H4 (cell line): ENCODE results near the gene HOXC5. TPM values are rescaled to one million over a fixed set of nuclear protein-coding genes. Genes with fewer than 3 reads are reported as not detected.
"Not testable (repeated sequence)": the region's sequence is repeated elsewhere in the genome, so short reads cannot be mapped to it uniquely, and the experiment has no call there.

ENCODE experiments used
- DNase-seq: peaks from one replicate; pipeline ENCODE4 v3.0.0-alpha.2; 2015; ENCODE audit warnings: low spot score
- total RNA-seq: library from RNA; depleted of rRNA; stranded (reverse); fragments of >200 nt; shearing (Covaris generic); gene quantifications from 2 replicates; pipeline ENCODE4 v1.2.3, GENCODE V29; 2014; rRNA removed

The HOXC5 gene
- total RNA-seq, 1 experiment from 2014 or later, result not detected

DNA sequence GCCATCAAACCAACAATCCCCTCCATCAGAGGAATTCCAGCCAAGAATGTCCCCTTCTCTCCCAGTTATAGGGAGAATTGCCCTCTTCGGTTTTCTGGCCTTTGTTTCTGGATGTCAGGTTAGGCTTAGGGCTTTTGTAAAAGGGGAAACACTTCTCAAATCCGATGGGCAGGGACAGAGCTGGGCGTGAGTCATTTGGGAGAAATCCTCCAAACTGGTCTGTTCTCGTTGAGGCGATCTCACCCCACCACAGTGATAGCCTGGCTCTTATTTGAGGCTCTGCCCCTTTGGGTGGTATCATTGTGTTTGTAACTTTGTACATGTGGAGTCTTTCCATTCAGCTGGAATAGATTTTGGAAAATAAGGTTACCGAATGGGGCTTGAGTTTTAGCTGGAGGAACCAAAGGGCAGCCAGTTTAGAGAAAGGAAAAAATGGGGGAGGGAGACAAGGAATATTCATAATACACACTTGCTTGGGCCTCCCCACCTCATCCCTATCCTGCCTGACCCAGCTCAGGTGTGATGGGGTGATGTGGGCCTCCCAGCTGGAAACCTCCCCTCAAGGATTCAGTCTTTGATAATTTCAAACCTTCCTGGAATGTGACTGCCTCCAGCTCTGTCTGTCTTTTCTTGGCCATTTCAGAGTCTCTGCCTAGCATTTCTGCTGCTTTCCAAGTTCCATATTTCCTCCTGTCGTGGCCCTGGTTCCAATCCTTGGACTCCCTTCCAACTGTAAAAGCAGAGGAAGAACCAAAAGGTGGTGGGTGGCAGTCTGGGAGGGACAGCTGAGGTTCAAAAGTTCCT is 28.3 kb downstream of the HOXC5 start:
- DNase-seq, result no peak

DNA sequence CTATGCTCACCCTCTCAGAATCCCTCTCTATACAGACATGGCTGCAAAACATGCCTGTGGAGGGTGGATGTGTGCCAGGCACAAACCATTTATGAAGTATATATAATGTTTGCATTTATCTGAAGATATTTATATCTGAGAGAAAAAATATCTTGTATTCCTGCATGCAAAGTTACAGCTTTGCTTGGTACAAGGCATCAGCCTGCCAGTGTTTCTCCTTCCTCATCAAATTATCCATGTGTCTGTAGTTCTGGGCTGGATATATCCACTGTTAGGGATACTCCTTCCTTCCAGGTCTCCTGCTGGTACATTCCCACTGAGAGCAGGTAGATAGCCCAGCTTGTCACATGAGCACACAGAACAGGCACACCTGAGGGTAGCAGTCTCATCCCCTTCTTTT is 32.8 kb downstream of the HOXC5 start:
- DNase-seq, result no peak

DNA sequence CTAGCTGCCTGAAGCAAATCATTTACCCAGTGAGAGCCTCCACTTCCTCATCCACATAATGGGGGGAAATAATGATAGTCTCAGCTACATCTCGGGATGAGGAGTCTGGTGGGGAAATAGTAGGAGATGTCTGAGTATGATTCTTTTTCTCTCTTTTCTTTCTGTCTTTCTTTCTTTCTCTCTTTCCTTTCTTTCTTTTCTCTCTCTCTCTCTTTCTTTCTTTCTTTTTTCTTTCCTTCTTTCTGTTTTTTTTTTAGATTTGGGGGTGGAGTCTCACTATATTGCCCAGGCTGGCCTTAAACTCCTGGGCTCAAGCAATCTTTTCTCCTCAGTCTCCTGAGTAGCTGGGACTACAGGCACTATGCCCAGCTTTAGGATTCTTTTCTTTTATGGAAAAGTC is 33.6 kb downstream of the HOXC5 start:
- no peak for DNase-seq

DNA sequence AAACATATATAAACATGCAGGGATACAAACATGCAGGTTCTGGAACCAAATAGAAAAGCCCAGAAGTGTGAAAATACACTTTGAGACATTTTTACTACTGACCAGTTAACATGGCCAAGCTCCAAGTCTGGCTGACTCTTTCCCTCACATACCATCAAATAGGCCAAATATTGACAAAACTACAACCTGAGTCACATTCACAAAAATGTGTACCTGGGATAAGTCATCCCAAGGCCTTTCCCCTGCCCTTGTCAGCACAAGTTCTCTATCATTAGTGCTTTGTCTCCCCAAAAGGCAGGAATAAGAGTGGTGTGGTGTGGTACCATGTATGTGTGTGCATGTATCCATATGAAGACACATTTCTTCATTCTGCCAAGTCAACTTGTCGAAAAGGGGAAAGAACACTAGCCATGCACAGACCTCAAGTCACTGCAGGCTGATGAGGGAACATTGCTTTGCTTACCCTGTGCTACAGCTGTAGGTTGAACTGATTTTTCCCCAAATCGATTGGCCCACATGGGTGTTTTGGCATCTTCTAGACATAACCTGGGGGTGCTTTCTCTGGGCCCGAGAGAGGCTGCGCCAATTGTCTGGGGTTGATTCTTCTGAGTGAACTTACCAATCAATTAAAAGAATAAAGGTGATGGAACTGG is 35.7 kb downstream of the HOXC5 start:
- no peak for DNase-seq

DNA sequence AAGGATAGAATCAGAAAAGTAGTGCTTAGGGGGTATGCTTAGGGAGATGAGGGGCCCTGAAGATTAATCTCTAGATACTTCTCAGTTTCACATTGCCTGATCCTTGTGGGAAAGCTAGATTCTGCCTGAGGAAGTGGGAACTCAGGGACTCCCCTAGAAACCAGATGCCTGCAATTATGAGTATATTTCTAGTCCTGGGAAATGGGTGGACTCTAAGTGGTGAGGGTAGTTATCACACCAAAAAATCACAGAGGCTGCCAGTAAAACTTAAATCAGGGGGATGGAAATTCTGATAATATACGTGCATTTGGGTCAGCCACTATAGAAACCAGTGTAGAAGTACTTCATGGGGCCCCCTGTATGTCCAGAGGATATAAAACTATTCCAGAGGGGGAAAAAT is 39.1 kb downstream of the HOXC5 start:
- no peak for DNase-seq

DNA sequence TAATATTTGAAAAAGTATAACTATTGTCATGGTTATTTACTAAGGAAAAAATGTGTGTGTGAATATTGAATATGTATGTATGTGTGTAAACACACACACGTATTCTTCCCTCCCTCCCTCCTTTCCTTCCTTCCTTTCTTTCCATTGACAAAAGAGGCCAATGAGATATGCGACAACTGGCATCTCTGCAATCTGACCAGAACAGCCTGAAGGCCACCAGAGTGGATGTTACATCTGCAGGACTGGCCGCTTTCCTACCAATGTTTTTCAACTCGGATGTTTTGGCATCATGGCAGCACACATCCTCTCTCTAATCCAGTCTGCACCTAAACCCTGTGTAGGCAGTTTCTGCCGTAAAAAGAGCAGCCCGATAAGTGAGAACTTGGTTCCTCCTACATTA is 41.5 kb downstream of the HOXC5 start:
- no peak for DNase-seq

DNA sequence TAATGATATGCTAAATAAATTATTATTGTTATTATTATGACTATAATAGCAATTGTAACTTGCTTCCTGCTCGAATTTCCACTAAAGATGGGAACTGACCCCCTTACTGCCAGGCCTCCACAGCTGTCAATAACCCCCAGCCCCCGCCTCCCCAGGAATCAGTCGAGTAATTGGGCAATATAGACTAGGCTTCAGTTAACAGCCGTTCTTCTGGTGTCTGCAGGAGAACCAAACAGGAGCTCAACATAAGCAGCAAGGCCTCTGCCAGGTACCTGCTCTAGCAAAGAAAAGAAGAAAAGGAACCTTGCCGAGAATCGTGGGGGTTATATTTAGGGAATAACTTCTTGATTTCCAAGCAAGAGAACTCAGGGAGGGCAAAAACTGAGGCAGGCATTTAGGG is 42.6 kb downstream of the HOXC5 start:
- DNase-seq, result no peak

DNA sequence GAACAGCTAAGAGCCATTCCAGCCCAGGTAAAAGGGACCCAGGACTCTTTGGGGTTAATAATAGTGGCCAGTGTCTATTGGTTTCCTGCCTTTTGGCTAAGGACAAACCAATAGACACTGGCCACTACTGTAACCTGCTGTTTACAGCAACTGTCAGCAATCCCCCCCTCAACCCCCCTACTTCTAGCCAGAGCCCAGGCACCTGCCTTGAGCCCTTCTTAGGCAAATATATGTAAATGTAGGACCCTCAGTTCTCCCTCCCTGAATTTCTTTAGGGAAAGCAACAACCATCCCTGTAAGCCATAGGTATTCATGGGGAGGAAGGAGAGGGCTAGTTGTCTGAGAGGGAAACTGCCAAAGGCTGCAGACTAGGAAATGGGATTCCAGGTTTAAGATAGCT is 43.1 kb downstream of the HOXC5 start:
- DNase-seq, result no peak

DNA sequence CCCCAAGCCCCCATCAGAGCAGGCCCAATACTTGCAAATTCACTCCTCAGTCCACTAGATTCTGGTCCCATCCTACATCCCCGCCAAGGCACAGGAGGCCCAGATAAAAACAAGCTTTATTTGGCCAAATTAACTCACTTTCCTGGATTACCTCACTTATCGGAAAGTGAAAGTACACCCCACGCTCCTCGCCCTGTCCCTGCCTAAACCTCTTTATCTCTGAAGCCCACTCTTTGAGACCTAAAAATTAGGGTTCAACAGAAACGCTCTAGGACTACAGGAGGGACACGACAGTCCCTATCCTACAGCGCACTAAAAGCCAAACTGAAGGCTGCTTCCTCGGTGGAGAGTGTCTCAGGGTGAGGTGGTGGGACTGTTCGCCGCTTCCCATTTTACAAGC is 45.0 kb downstream of the HOXC5 start:
- not testable (repeated sequence) for DNase-seq

DNA sequence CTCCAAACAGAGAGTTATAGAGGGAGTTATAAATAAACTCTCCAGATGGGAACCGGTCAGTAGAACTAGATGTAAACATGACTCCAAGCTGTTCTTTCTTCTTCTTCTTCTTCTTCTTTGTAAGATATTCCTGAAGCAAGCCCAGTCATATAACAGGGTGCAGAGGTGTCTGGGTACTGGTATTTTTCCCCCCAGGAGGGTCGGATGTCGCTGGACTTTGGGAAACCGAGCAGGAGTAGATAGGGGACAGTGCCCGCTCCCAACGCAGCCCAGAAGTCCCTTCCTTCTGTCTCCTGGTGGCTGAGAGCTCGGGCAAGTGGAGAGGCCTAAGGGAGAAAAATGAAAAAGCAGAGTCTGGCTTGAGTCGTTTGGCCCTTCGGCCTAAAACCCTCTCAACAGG is 46.3 kb downstream of the HOXC5 start:
- not testable (repeated sequence) for DNase-seq

DNA sequence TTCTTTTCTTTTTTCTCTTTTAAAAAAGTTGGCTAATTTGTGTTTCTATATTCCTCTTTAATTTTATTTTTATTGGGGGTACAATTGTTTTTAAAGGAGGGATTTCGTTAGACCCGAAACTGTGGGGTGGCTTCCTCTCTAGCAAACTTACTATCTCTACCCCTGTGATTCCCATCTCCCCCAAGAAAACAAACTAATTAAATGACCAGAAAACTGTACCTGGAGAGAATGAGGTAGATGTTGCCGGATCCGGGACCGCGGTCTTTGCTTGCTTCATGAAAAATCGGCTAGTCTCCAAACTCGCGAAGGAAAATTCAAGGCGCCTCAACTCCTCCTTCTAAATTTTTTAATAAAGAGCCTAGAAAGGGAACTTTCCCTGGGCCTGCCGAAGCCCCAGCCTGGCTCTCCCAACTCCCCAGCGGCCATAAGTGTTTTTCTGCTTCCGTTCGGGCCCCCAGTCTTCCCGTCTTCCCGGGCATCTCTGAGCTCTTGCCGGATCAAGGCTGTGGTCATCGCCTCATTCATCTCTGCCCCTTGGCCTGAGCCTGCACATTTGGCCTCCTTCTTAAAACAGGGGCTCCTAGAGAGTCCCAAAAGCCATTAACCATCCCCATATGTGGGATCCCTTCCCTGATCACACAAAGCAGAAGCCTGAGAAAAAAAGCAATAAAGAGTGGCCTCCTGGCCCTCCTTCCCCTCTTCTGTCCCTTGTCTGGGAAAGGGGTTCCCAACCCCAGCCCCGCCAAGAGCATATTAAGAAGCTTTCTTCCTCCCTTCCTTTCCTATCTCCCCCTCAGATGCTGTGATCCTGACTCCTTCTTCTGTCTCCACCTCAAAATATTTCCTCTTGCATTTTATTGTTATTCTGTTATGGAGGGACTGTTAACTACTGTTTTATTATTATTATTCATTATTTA is 47.4 kb downstream of the HOXC5 start:
- not testable (repeated sequence) for DNase-seq

DNA sequence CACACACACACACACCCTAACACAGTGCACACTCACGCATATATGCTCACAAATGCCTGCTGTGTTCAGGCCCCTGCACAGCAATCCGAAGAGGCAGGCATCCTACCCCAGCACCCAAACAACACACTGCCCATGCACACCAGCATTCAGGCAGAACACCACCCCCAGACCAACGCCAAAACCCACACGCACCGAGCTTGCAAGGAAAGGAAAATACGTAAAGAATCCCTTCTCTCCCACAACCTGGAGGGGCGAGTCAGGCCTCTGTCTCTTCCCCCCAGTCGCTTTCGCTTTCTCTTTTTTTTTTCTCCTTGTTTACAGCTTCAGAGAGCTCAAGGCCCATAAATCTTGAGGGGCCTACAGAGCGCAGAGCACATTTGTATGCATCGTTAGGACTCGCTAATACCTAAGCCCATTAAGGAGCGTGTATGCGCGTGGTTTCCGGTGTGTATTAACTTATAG is 48.2 kb downstream of the HOXC5 start:
- not testable (repeated sequence) for DNase-seq

DNA sequence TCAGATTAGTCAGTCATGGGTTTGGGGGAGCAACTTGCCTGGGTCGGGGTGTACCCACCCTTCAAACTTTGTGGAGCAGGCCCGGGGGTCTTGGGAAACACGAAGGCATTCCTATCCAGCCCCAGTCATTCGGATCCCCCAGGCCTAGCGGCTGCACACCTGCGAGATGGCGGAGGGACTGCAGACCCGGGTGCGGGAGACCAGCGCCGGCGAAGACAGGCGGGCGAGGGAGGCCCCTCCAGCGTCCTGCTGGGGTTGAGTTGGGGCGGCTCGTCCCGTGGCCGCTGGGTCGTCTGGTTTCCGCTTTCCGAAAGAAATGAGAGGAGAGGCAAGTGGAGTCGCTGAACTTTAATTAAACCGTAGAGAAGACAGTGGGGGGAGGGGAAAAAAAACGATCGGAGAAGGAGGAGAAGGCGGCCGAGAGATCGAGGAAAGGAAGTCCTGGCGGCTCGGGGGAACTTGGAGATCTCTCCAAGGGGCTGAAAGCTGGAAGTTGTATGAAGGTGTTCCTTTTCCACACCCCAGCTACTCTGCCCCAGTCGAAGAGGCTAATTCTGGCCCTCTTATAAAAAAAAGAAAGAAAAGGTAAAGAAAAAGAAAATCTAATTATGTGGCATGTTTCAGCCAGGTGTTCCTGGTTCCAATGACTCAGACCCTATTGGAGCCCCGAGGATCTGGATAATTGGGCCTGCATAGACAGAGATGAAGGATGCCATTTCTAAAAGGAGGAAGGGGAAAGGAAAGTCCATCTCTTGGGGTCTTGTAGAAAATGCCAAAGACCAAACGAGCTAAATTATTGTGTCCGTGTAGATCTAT is 48.9 kb downstream of the HOXC5 start:
- not testable (repeated sequence) for DNase-seq

DNA sequence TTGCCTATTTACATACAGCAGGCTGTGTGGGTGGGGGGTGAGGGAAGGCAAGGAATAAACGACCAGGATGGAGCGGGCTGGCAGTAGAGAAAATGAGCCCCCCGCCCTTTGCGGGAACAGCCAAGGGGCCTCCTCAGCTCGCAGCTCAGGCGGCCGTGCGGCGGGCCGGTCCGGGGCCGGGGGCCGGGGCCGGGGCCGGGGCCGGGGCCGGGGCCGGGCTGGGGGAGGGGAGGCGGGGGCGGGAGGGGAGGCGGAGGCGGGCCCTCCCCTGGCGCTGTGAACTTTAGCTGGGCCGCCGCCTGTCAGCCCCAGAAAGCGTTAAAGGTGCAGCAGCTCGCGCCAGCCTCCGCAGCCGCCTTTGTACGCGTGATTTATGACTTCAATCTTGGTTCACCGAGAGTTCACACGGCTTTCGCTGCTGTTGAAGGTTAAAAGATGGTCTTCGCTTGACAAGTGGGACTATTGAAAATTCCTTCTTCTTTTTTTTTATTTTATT is 49.6 kb downstream of the HOXC5 start:
- no peak for DNase-seq

Other genes starting within 250 kb of the HOXC5 start
- gene HOXC13, start 94.2 kb upstream of the HOXC5 start, total RNA-seq, result 2.0 and 4.4 TPM in 2 replicates
- not detected in 2 replicates for gene HOXC12, start 78.1 kb upstream of the HOXC5 start, total RNA-seq
- gene HOXC11, start 59.9 kb upstream of the HOXC5 start, total RNA-seq, result 0.21 and 1.1 TPM in 2 replicates
- 1.6 and 2.7 TPM in 2 replicates for gene HOTAIR, start 58.1 kb upstream of the HOXC5 start, total RNA-seq
- 2.0 and 8.7 TPM in 2 replicates for gene HOXC10, start 47.9 kb upstream of the HOXC5 start, total RNA-seq
- 2.4 and 5.6 TPM in 2 replicates for gene HOXC9, start 32.9 kb upstream of the HOXC5 start, total RNA-seq
- 0.45 TPM in 1 of 2 replicates, not detected in the other for gene HOXC8, start 24.1 kb upstream of the HOXC5 start, total RNA-seq
- 0.27 TPM in 2 replicates for gene HOXC6, start 4.6 kb upstream of the HOXC5 start, total RNA-seq
- gene HOXC4, start 20.8 kb downstream of the HOXC5 start, total RNA-seq, result 0.37 and 1.9 TPM in 2 replicates
- 28.1 and 33.8 TPM in 2 replicates for gene SMUG1, start 155.9 kb downstream of the HOXC5 start, total RNA-seq
- 32.1 and 45.4 TPM in 2 replicates for gene CBX5, start 247.1 kb downstream of the HOXC5 start, total RNA-seq
- 443 and 634 TPM in 2 replicates for gene HNRNPA1, start 247.7 kb downstream of the HOXC5 start, total RNA-seq